SK-N-SH treated with all-trans-retinoic acid at 6 μM for 48 hours (cell line): ENCODE measurements around the gene TIMM23B.
"Not testable (repeated sequence)": the region's sequence is repeated elsewhere in the genome, so short reads cannot be mapped to it uniquely, and the experiment has no call there.

Experiments
- CREB5 ChIP-seq: fragments of 250-450 bp; sonication (Bioruptor Pico); IDR thresholded peaks from 2 replicates; pipeline ENCODE4 v1.5.1; 2020; ENCODE audit warnings: low read depth, mild to moderate bottlenecking, moderate library complexity
- ESRRG ChIP-seq: fragments of 250-450 bp; sonication (Bioruptor Pico); IDR thresholded peaks from 2 replicates; pipeline ENCODE4 v1.6.1; 2021; ENCODE audit warnings: mild to moderate bottlenecking
- PPARA ChIP-seq: fragments of 250-450 bp; sonication (Bioruptor Pico); IDR thresholded peaks from 2 replicates; pipeline ENCODE4 v1.5.0; 2020; ENCODE audit warnings: mild to moderate bottlenecking, borderline replicate concordance
- ZFP3 ChIP-seq: fragments of 250-450 bp; sonication (Bioruptor Pico); IDR thresholded peaks from 2 replicates; pipeline ENCODE4 v1.5.0; 2020; ENCODE audit warnings: mild to moderate bottlenecking, moderate library complexity
- ZFP30 ChIP-seq: fragments of 450-650 bp; formaldehyde crosslinking; IDR thresholded peaks from 2 replicates; pipeline ENCODE4 v1.5.0; 2022; ENCODE audit warnings: mild to moderate bottlenecking, moderate library complexity
- ZNF565 ChIP-seq: fragments of 450-650 bp; formaldehyde crosslinking; conservative IDR thresholded peaks from 2 replicates; pipeline ENCODE4 v1.5.0; 2020; ENCODE audit warnings: low read depth, mild to moderate bottlenecking, moderate library complexity
- TF ChIP-seq, protein P1 (sequence below): fragments of 250-450 bp; sonication (Bioruptor Pico); IDR thresholded peaks from 2 replicates; pipeline ENCODE4 v1.5.1; 2021; ENCODE audit warnings: mild to moderate bottlenecking, moderate library complexity
- TF ChIP-seq, protein P2 (sequence below): fragments of 250-450 bp; sonication (Bioruptor Pico); IDR thresholded peaks from 2 replicates; pipeline ENCODE4 v1.5.0; 2020; ENCODE audit warnings: mild to moderate bottlenecking, moderate library complexity
- TF ChIP-seq, protein P3 (sequence below): fragments of 250-450 bp; sonication (Bioruptor Pico); IDR thresholded peaks from 2 replicates; pipeline ENCODE4 v1.8.0; 2020; ENCODE audit warnings: mild to moderate bottlenecking, moderate library complexity, borderline replicate concordance

DNA sequence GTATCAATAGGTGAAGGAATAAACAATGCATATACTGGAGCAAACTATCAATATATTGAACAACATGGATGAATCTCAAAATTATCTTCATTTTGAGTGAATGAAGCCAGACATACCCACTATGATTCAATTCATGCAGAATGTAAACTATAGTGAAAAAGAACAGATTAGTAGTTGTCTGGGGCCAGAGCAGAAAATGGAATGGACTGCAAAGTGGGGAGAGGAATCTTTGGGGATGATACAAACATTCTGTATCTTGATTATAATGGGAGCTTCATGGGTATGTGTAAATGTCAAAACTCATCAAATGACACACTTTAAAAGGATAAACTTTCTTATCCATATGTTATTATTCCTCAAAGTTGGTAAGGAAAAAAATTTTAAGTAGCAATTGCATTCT is 23.9 kb upstream of the TIMM23B start:
- not testable (repeated sequence) for TF ChIP-seq PPARA (CRISPR knock-in tag); ZNF565 (CRISPR knock-in tag); ZFP3 (CRISPR knock-in tag); CREB5 (CRISPR knock-in tag); ESRRG; ZFP30
- TF ChIP-seq, protein P1, sequence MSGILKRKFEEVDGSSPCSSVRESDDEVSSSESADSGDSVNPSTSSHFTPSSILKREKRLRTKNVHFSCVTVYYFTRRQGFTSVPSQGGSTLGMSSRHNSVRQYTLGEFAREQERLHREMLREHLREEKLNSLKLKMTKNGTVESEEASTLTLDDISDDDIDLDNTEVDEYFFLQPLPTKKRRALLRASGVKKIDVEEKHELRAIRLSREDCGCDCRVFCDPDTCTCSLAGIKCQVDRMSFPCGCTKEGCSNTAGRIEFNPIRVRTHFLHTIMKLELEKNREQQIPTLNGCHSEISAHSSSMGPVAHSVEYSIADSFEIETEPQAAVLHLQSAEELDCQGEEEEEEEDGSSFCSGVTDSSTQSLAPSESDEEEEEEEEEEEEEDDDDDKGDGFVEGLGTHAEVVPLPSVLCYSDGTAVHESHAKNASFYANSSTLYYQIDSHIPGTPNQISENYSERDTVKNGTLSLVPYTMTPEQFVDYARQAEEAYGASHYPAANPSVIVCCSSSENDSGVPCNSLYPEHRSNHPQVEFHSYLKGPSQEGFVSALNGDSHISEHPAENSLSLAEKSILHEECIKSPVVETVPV (CRISPR knock-in tag) = not testable (repeated sequence)
- TF ChIP-seq, protein P2, sequence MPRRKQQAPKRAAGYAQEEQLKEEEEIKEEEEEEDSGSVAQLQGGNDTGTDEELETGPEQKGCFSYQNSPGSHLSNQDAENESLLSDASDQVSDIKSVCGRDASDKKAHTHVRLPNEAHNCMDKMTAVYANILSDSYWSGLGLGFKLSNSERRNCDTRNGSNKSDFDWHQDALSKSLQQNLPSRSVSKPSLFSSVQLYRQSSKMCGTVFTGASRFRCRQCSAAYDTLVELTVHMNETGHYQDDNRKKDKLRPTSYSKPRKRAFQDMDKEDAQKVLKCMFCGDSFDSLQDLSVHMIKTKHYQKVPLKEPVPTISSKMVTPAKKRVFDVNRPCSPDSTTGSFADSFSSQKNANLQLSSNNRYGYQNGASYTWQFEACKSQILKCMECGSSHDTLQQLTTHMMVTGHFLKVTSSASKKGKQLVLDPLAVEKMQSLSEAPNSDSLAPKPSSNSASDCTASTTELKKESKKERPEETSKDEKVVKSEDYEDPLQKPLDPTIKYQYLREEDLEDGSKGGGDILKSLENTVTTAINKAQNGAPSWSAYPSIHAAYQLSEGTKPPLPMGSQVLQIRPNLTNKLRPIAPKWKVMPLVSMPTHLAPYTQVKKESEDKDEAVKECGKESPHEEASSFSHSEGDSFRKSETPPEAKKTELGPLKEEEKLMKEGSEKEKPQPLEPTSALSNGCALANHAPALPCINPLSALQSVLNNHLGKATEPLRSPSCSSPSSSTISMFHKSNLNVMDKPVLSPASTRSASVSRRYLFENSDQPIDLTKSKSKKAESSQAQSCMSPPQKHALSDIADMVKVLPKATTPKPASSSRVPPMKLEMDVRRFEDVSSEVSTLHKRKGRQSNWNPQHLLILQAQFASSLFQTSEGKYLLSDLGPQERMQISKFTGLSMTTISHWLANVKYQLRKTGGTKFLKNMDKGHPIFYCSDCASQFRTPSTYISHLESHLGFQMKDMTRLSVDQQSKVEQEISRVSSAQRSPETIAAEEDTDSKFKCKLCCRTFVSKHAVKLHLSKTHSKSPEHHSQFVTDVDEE (CRISPR knock-in tag) = not testable (repeated sequence)
- TF ChIP-seq, protein P3, sequence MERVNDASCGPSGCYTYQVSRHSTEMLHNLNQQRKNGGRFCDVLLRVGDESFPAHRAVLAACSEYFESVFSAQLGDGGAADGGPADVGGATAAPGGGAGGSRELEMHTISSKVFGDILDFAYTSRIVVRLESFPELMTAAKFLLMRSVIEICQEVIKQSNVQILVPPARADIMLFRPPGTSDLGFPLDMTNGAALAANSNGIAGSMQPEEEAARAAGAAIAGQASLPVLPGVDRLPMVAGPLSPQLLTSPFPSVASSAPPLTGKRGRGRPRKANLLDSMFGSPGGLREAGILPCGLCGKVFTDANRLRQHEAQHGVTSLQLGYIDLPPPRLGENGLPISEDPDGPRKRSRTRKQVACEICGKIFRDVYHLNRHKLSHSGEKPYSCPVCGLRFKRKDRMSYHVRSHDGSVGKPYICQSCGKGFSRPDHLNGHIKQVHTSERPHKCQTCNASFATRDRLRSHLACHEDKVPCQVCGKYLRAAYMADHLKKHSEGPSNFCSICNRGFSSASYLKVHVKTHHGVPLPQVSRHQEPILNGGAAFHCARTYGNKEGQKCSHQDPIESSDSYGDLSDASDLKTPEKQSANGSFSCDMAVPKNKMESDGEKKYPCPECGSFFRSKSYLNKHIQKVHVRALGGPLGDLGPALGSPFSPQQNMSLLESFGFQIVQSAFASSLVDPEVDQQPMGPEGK (CRISPR knock-in tag) = not testable (repeated sequence)
